B cell (primary cell): ENCODE measurements around the gene PRLHR. TPM values are rescaled to one million over a fixed set of nuclear protein-coding genes. Genes with fewer than 3 reads are reported as not detected.

ENCODE experiments used
- ATAC-seq: fragments of 200-7000 bp; cut with Tn5 transposase; one replicate; pipeline ENCODE4 v1.10.0; 2021; ENCODE audit warnings: low read depth, mild to moderate bottlenecking, moderate number of reproducible peaks, moderate library complexity
- CTCF ChIA-PET: fragments of 350-600 bp; sonication (Branson Sonifier 250); formaldehyde crosslinking; loops from one replicate; lab custom pipeline; 2021; ENCODE audit warnings: antibody characterized with exemption, inconsistent platforms; lab: Charles Lee
- POLR2A ChIA-PET: fragments of 350-600 bp; sonication (Branson Sonifier 250); formaldehyde crosslinking; loops from one replicate; lab custom pipeline; 2021; ENCODE audit warnings: antibody characterized with exemption; lab: Charles Lee
- DNase-seq: peaks from one replicate; pipeline ENCODE4 v3.0.0; 2013
- H2AFZ ChIP-seq: 2 replicates; pipeline ENCODE4 v1.6.1; 2012; ENCODE audit warnings: mild to moderate bottlenecking, low read depth, low read length; ENCODE audit not compliant: insufficient read depth, poor library complexity, severe bottlenecking
- H3K27ac ChIP-seq, 2 donors: 1 replicate in 1 of 2; 2 replicates in 1 of 2; pipeline ENCODE4 v1.5.1; 2012 to 2013; ENCODE audit warnings: low read length in 2 of 2, mild to moderate bottlenecking in 2 of 2, moderate library complexity in 1 of 2
- H3K27me3 ChIP-seq, 4 experiments: fragments of 200-600 bp in 1 of 4; sonication (generic) in 1 of 4; replicated peaks in 1 of 4; 1 replicate in 2 of 4; 2 replicates in 2 of 4; pipeline versions ENCODE4 v1.6.1 to v1.7.0; 2013 to 2016; ENCODE audit warnings: low read length in 3 of 4, mild to moderate bottlenecking in 2 of 4, mixed read lengths in 1 of 4, moderate library complexity in 1 of 4; ENCODE audit not compliant: insufficient read depth in 4 of 4, control insufficient read depth in 3 of 4; ENCODE audit errors: control extremely low read depth in 1 of 4
- H3K36me3 ChIP-seq, 2 experiments: replicated peaks in 1 of 2; 1 replicate in 1 of 2; 2 replicates in 1 of 2; pipeline versions ENCODE4 v1.6.1 to v1.7.1; 2013; ENCODE audit warnings: low read length in 1 of 2; ENCODE audit not compliant: insufficient read depth in 2 of 2, control insufficient read depth in 1 of 2; ENCODE audit errors: control extremely low read depth in 1 of 2, extremely low read depth in 1 of 2
- H3K4me1 ChIP-seq, 2 donors: fragments of 200-600 bp in 1 of 2; sonication (generic) in 1 of 2; 1 replicate in 1 of 2; 2 replicates in 1 of 2; pipeline versions ENCODE4 v1.5.1 to v1.6.1; 2013 to 2017; ENCODE audit warnings: low read length in 2 of 2; ENCODE audit not compliant: control insufficient read depth in 2 of 2, insufficient read depth in 2 of 2
- H3K4me2 ChIP-seq: replicated peaks from 2 replicates; pipeline ENCODE3; 2012; ENCODE audit warnings: mild to moderate bottlenecking, low read depth, low read length; ENCODE audit not compliant: poor library complexity, severe bottlenecking
- H3K4me3 ChIP-seq, 5 experiments: fragments of 200-600 bp in 1 of 5; sonication (generic) in 1 of 5; 1 replicate in 3 of 5; 2 replicates in 2 of 5; pipeline versions ENCODE4 v1.5.1 to v1.7.0; 2011 to 2016; ENCODE audit warnings: low read length in 4 of 5, mild to moderate bottlenecking in 4 of 5, low read depth in 2 of 5, control low read depth in 1 of 5, moderate library complexity in 1 of 5; ENCODE audit not compliant: insufficient read depth in 1 of 5; ENCODE audit errors: control extremely low read depth in 1 of 5, extremely low read depth in 1 of 5
- H3K79me2 ChIP-seq: fragments of 200-600 bp; sonication (generic); one replicate; pipeline ENCODE4 v1.6.0; 2016; ENCODE audit warnings: low read length; ENCODE audit not compliant: control insufficient read depth, insufficient read depth
- H3K9ac ChIP-seq: fragments of 200-600 bp; sonication (generic); 2 replicates; pipeline ENCODE4 v1.6.1; 2017; ENCODE audit warnings: mild to moderate bottlenecking, low read length, moderate library complexity
- H3K9me3 ChIP-seq, 3 donors: one replicate each; pipeline versions ENCODE4 v1.6.1 to v1.7.1; 2013; ENCODE audit warnings: low read length in 2 of 3; ENCODE audit not compliant: control insufficient read depth in 2 of 3, insufficient read depth in 1 of 3; ENCODE audit errors: control extremely low read depth in 1 of 3
- H4K20me1 ChIP-seq: 2 replicates; pipeline ENCODE4 v1.6.0; 2012; ENCODE audit warnings: mild to moderate bottlenecking, low read length; ENCODE audit not compliant: insufficient read depth, control insufficient read depth, poor library complexity, severe bottlenecking
- H3K27ac Mint-ChIP-seq: one replicate; pipeline ENCODE4 v1.8.0; 2021; ENCODE audit warnings: mixed read lengths
- H3K27me3 Mint-ChIP-seq: one replicate; pipeline ENCODE4 v1.8.0; 2021; ENCODE audit warnings: mixed read lengths
- H3K4me1 Mint-ChIP-seq: one replicate; pipeline ENCODE4 v1.8.0; 2021; ENCODE audit warnings: mixed read lengths
- H3K4me3 Mint-ChIP-seq: one replicate; pipeline ENCODE4 v1.8.0; 2021; ENCODE audit warnings: mixed read lengths
- H3K9me3 Mint-ChIP-seq: one replicate; pipeline ENCODE4 v1.8.0; 2022; ENCODE audit warnings: mixed read lengths; ENCODE audit not compliant: insufficient read depth
- EZH2 ChIP-seq: IDR thresholded peaks from 2 replicates; pipeline ENCODE4 v1.6.1; 2012; ENCODE audit warnings: borderline replicate concordance, low read depth, mild to moderate bottlenecking, moderate library complexity, low read length; ENCODE audit not compliant: insufficient read depth, poor library complexity, severe bottlenecking
- WGBS: methylation state at CpG from one replicate; pipeline ENCODE4 v1.1.5; 2013; ENCODE audit warnings: missing lambda C conversion rate; ENCODE audit not compliant: insufficient coverage; 5-methylcytosine and 5-hydroxymethylcytosine counted together
- intact Hi-C: fragments of 100-400 bp; cut with micrococcal nuclease; formaldehyde crosslinking; loops from one replicate; pipeline ENCODE4 v1.10.0; 2022
- polyA plus RNA-seq: library from polyadenylated mRNA; depleted of rRNA; stranded (reverse); fragments of >200 nt; gene quantifications from 2 replicates; pipeline ENCODE4 v1.2.3, GENCODE V29; 2012
- total RNA-seq, 2 donors: library from RNA; stranded (reverse); fragments of 120-200 nt in 1 of 2; gene quantifications; 1 replicate in 1 of 2; 2 replicates in 1 of 2; pipeline versions ENCODE4 v1.2.3 to v1.2.4, GENCODE V29; 2013 to 2022
- TF ChIP-seq, protein P1 (sequence below): fragments of 200-600 bp; IDR thresholded peaks from one replicate; pipeline ENCODE4 v1.8.0; 2022; ENCODE audit warnings: antibody characterized with exemption, mild to moderate bottlenecking

The PRLHR gene
- total and polyA plus RNA-seq, 2 donors (not counting 1 experiment from before 2014, with no cell fraction given): not detected

DNA sequence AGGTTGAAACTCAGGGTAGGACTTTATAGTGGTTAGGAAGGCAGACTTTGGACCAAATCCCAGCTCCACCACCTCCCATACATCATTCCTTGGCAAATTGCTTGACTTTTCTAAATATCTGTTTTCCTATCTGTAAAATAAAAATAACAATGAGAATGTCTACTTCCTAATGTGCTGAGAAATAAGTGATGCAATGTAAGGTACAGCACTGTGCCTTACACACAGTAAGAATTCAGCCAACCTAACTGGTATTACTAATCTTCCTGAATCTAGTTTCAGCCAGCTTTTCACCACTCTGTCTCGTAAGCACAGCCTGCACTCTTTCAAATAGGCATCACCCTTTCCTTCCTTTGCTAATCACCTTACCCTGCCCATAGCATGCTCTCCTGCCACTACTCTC lies 9.7 kb downstream of the PRLHR start:
- Histone ChIP-seq H3K79me2 (no peaks in the 10 kb centered on the region), H3K36me3 (no peaks in the 10 kb centered on the region), H3K4me2 (no peak overlapping the region), H3K9ac (no peak overlapping the region), H3K9me3 (no peaks in the 10 kb centered on the region), H3K27me3 (peaks cover 0 to 6% (median 0%) of the 10 kb centered on the region in 4 experiments), H3K4me3 (no peak overlapping the region), H2AFZ (no peak overlapping the region), H4K20me1 (no peaks in the 10 kb centered on the region), H3K27ac (no peak overlapping the region), H3K4me1 (no peaks in the 10 kb centered on the region)
- CTCF ChIA-PET: interaction anchor here (1.0 kb wide), 1 partner anchor 18 kb away, joined by 7 read pairs; no protein-coding TSS in a partner anchor
- no peak for TF ChIP-seq EZH2
- TF ChIP-seq, protein P1, sequence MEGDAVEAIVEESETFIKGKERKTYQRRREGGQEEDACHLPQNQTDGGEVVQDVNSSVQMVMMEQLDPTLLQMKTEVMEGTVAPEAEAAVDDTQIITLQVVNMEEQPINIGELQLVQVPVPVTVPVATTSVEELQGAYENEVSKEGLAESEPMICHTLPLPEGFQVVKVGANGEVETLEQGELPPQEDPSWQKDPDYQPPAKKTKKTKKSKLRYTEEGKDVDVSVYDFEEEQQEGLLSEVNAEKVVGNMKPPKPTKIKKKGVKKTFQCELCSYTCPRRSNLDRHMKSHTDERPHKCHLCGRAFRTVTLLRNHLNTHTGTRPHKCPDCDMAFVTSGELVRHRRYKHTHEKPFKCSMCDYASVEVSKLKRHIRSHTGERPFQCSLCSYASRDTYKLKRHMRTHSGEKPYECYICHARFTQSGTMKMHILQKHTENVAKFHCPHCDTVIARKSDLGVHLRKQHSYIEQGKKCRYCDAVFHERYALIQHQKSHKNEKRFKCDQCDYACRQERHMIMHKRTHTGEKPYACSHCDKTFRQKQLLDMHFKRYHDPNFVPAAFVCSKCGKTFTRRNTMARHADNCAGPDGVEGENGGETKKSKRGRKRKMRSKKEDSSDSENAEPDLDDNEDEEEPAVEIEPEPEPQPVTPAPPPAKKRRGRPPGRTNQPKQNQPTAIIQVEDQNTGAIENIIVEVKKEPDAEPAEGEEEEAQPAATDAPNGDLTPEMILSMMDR: no peak
- H3K4me3 Mint-ChIP-seq: no peak overlapping the region
- peaks cover 26% of the 10 kb centered on the region for H3K27me3 Mint-ChIP-seq
- WGBS: 75% methylated on average over 1 of the region's 1 CpG
- POLR2A ChIA-PET: no interaction called here
- no peaks in the 10 kb centered on the region for H3K4me1 Mint-ChIP-seq
- intact Hi-C loops: no loop called here
- DNase-seq (no peak), ATAC-seq (no peak)
- no peaks in the 10 kb centered on the region for H3K9me3 Mint-ChIP-seq
- H3K27ac Mint-ChIP-seq: no peak overlapping the region

GRCh38 chr10:118585234-118585633 lies 10.2 kb downstream of the PRLHR start:
- H3K4me1 Mint-ChIP-seq: no peaks in the 10 kb centered on the region
- ATAC-seq (no peak), DNase-seq (no peak)
- no peak overlapping the region for H3K4me3 Mint-ChIP-seq
- H3K27me3 Mint-ChIP-seq: peaks cover 29% of the 10 kb centered on the region
- H3K27ac ChIP-seq: no peak overlapping the region
- H3K79me2 ChIP-seq: no peaks in the 10 kb centered on the region
- H3K36me3 ChIP-seq: no peaks in the 10 kb centered on the region
- H3K4me2 ChIP-seq: no peak overlapping the region
- peaks cover 0 to 6% (median 0%) of the 10 kb centered on the region in 4 experiments for H3K27me3 ChIP-seq
- WGBS: 77% methylated on average over 3 of the region's 5 CpGs
- H3K9ac ChIP-seq: no peak overlapping the region
- intact Hi-C loops: no loop called here
- H3K27ac Mint-ChIP-seq: no peak overlapping the region
- no peaks in the 10 kb centered on the region for H4K20me1 ChIP-seq
- no peaks in the 10 kb centered on the region for H3K9me3 Mint-ChIP-seq
- TF ChIP-seq, protein P1: no peak
- TF ChIP-seq EZH2: no peak
- no peaks in the 10 kb centered on the region for H3K4me1 ChIP-seq
- no peaks in the 10 kb centered on the region for H3K9me3 ChIP-seq
- no peak overlapping the region for H2AFZ ChIP-seq
- ChIA-PET POLR2A (no interaction called here), CTCF (interaction anchor here (1.0 kb wide), 1 partner anchor 17 kb away, joined by 7 read pairs; no protein-coding TSS in a partner anchor)
- no peak overlapping the region for H3K4me3 ChIP-seq
